ENCODE data around the gene FBXL22.

Gene FBXL22

DNA sequence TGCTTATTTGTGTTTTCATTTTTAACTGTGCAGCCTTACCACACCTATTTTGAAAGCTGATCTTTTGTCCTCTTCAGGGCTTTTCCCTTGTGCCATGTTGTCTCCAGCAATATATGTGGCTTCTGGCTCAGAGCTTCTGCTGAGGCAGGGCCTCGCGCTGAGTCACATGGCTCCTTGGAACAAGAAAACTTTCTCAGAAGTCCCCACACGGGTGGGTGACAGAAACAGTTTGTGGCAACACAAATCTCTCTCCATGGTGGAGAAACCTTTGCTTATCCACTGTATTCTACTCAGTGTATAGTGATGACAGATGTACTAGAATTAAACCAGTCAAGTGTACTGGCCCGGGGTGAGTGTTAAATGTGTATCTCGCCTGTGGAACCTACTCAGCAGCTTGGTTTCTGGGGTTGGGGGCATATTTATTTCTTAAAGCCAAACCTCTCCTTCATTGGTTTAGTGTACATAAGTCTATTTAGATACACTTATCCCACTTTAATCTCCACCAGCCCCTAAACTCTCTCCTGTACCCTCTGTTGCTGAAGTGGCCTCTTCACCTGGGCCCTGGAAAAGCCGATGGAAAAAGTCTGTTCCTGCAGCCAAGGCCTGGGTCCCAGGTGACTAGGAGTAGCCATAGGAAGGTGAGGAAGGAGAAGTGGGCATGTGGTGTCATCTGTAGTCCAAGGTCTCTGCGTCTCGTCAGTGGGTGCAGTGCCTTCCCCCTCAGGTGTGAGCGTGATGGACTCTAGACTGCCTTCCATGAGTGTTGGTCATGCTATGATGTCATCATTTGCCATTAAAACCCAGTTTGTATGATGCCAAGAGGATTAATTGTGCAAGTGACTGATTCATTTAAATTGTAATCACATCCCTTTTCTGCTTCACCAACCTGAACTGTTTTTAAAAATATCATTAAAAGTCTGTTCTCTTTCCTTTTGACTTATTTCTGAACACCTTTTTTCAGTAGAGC, 3.2 kb upstream of the FBXL22 start:
- no peak overlapping the region for H3K27ac ChIP-seq
- in situ Hi-C loops (cut with HindIII; ENCODE audit: low pct_ligation_motif_present, low sequenced_read_pairs): no loop called here
- TF ChIP-seq, protein P1, sequence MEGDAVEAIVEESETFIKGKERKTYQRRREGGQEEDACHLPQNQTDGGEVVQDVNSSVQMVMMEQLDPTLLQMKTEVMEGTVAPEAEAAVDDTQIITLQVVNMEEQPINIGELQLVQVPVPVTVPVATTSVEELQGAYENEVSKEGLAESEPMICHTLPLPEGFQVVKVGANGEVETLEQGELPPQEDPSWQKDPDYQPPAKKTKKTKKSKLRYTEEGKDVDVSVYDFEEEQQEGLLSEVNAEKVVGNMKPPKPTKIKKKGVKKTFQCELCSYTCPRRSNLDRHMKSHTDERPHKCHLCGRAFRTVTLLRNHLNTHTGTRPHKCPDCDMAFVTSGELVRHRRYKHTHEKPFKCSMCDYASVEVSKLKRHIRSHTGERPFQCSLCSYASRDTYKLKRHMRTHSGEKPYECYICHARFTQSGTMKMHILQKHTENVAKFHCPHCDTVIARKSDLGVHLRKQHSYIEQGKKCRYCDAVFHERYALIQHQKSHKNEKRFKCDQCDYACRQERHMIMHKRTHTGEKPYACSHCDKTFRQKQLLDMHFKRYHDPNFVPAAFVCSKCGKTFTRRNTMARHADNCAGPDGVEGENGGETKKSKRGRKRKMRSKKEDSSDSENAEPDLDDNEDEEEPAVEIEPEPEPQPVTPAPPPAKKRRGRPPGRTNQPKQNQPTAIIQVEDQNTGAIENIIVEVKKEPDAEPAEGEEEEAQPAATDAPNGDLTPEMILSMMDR (IDR thresholded peaks at IDR 0.05; ENCODE audit: low read depth, low read length, missing control alignments): no peak
- H3K27me3 ChIP-seq (replicated peaks): no peaks in the 10 kb centered on the region
- H3K4me3 ChIP-seq (ENCODE audit: low read depth, low read length): no peak overlapping the region
- H3K36me3 ChIP-seq (replicated peaks): peaks cover 31% of the 10 kb centered on the region
- no peak for DNase-seq

DNA sequence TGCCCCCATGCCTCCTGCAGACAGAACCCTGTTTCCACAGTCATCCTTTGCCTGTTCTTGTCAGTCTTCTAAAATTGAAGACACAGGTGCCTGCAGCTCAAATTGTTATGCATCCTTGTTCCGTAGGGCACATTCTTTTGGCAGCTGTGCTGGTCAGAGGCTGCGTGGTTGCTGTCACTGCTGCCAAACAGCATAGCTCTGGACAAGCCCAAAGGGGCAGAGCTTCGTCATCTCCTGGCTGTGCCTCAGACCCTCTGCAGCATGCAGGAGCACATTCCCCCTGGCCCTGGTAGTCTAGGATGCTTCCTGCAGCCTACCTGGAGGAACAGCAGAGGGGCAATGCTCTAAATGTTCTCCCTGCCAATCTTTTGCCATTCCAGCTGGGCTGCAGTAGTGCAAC, 2.1 kb upstream of the FBXL22 start:
- H3K4me3 ChIP-seq (ENCODE audit: low read depth, low read length): no peak overlapping the region
- DNase-seq: no peak
- TF ChIP-seq, protein P1 (IDR thresholded peaks at IDR 0.05; ENCODE audit: low read depth, low read length, missing control alignments): no peak
- H3K27me3 ChIP-seq (replicated peaks): no peaks in the 10 kb centered on the region
- no peak overlapping the region for H3K27ac ChIP-seq
- H3K36me3 ChIP-seq (replicated peaks): peaks cover 24% of the 10 kb centered on the region
- in situ Hi-C loops (cut with HindIII; ENCODE audit: low pct_ligation_motif_present, low sequenced_read_pairs): no loop called here

DNA sequence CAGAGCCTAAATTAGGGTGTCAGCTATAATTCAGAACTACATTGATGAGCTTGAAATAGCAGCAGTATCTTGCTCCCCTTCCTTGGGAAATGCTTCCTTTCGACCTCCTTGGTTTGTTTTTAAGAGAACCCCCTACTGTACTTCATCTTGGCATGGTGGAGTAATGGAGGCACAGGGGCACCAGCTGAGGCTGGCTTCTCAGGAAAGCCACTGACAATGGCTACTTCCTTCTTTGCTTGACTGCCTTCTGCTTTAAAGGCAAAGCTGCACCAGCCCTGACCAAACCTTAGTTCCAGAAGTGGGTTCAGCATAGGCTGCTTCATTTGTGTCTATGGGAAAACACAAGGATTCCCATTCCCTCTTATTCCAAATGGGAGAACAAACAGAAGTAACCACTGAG, 1.5 kb upstream of the FBXL22 start:
- no peak overlapping the region for H3K27ac ChIP-seq
- TF ChIP-seq, protein P1 (IDR thresholded peaks at IDR 0.05; ENCODE audit: low read depth, low read length, missing control alignments): no peak
- no peak overlapping the region for H3K4me3 ChIP-seq (ENCODE audit: low read depth, low read length)
- peaks cover 22% of the 10 kb centered on the region for H3K36me3 ChIP-seq (replicated peaks)
- H3K27me3 ChIP-seq (replicated peaks): no peaks in the 10 kb centered on the region
- DNase-seq: no peak
- in situ Hi-C loops (cut with HindIII; ENCODE audit: low pct_ligation_motif_present, low sequenced_read_pairs): no loop called here

DNA sequence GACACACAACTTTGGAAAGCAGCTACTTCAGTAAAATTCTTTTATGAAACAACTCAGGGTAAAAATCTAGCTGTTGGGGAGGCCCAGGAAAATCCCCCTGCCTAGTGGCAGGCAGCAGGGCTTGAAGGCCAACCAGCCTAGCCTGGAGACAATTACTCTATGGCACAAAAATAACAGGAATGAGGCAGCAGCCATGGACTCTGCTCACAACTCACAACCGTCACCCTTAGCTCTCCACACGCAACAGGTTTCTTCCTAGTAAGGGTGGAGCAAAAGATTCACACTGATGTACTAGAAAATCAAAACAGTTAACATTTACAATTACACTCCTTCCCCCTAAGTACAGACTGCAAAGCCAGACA, 530 bp upstream of the FBXL22 start:
- Histone ChIP-seq H3K36me3 (replicated peaks) (peaks cover 12% of the 10 kb centered on the region), H3K27ac (no peak overlapping the region), H3K4me3 (ENCODE audit: low read depth, low read length) (no peak overlapping the region), H3K27me3 (replicated peaks) (no peaks in the 10 kb centered on the region)
- in situ Hi-C loops (cut with HindIII; ENCODE audit: low pct_ligation_motif_present, low sequenced_read_pairs): no loop called here
- no peak for DNase-seq
- TF ChIP-seq, protein P1 (IDR thresholded peaks at IDR 0.05; ENCODE audit: low read depth, low read length, missing control alignments): no peak

DNA sequence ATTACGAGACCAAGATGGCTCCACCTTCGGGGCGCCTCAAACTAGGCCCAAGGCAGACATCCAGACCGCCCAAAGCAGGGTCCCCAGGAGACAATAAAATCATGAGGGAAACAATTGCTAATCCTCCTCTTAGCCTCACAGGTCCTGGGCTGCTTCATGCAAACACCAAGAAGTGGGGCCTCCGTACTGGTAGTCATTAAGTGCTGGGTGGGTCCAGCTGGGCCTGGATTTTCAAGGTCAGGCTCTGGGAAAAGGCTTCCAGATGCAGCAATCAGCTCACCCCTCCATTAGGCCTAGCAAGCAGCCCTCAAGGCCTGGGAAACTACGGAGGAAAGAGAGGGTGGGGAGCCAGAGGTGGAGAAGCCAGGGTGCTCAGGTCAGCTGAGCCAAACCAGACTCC, 634 bp downstream of the FBXL22 start:
- Histone ChIP-seq H3K27ac (no peak overlapping the region), H3K27me3 (replicated peaks) (no peaks in the 10 kb centered on the region), H3K4me3 (ENCODE audit: low read depth, low read length) (no peak overlapping the region), H3K36me3 (replicated peaks) (peaks cover 9% of the 10 kb centered on the region)
- no peak for DNase-seq
- TF ChIP-seq, protein P1 (IDR thresholded peaks at IDR 0.05; ENCODE audit: low read depth, low read length, missing control alignments): no peak
- in situ Hi-C loops (cut with HindIII; ENCODE audit: low pct_ligation_motif_present, low sequenced_read_pairs): no loop called here
